Right lobe of liver (tissue), 6 donors: ENCODE results near the gene ZSCAN21. TPM values are rescaled to one million over a fixed set of nuclear protein-coding genes. Genes with fewer than 3 reads are reported as not detected.
A peak's percentile ranks its signal among the peaks of the same experiment; 100 is the strongest.

ENCODE experiments used
- ATAC-seq, 4 donors: fragments of 200-7000 bp; cut with Tn5 transposase; one replicate each; pipeline ENCODE4 v1.9.1; 2020; ENCODE audit warnings: mild to moderate bottlenecking in 4 of 4, moderate library complexity in 4 of 4
- DNase-seq, 3 donors: peaks; one replicate each; pipeline ENCODE4 v3.0.0-alpha.2; 2020
- H3K27ac ChIP-seq, 3 donors: fragments of 200-600 bp; one replicate each; pipeline ENCODE4 v1.8.0; 2022
- H3K27me3 ChIP-seq, 2 donors: fragments of 200-600 bp; one replicate each; pipeline ENCODE4 v1.8.0; 2022
- H3K36me3 ChIP-seq, 4 donors: fragments of 200-600 bp; sonication (generic) in 1 of 4; one replicate each; pipeline versions ENCODE4 v1.5.1 to v1.8.0; 2017 to 2022; ENCODE audit warnings: control low read depth in 1 of 4
- H3K4me1 ChIP-seq, 4 donors: fragments of 200-600 bp; sonication (generic) in 1 of 4; one replicate each; pipeline versions ENCODE4 v1.5.1 to v1.8.0; 2017 to 2022; ENCODE audit warnings: control low read depth in 1 of 4
- H3K4me3 ChIP-seq, 3 donors: fragments of 200-600 bp; one replicate each; pipeline ENCODE4 v1.8.0; 2022
- H3K9me3 ChIP-seq, 4 donors: fragments of 200-600 bp; sonication (generic) in 1 of 4; one replicate each; pipeline versions ENCODE4 v1.5.1 to v1.8.0; 2017 to 2022; ENCODE audit warnings: control low read depth in 1 of 4
- CTCF ChIP-seq, 4 donors: fragments of 200-600 bp in 3 of 4; fragments of 450-650 bp in 1 of 4; IDR thresholded peaks; one replicate each; pipeline versions ENCODE4 v1.5.1 to v1.8.0; 2016 to 2022; ENCODE audit warnings: antibody characterized with exemption in 4 of 4, mild to moderate bottlenecking in 2 of 4
- POLR2A ChIP-seq: fragments of 450-650 bp; IDR thresholded peaks from one replicate; pipeline ENCODE4 v1.6.1; 2017; ENCODE audit warnings: antibody characterized with exemption, mild to moderate bottlenecking
- WGBS: methylation state at CpG from one replicate; pipeline ENCODE4 v1.1.6; 2018; ENCODE audit warnings: low coverage, low lambda C conversion rate; ENCODE audit not compliant: insufficient coverage; ENCODE audit errors: missing lambda C conversion rate; 5-methylcytosine and 5-hydroxymethylcytosine counted together
- intact Hi-C, 2 donors: fragments of 100-400 bp; cut with DNase I; formaldehyde crosslinking; loops; one replicate each; pipeline versions ENCODE4 v1.11.2 to v1.14.1; 2022
- long read RNA-seq: library from polyadenylated mRNA; unstranded; transcript quantifications from one replicate; pipeline ENCODE4 v2.0.0, GENCODE V29; 2019
- total RNA-seq, 6 experiments: library from RNA; depleted of rRNA in 2 of 6; stranded (reverse); fragments of >200 nt in 2 of 6; fragmentation: NEBNext Ultra II Directional in 3 of 6; extraction: Animal tissue kit (Norgen Biotek cat#: 25700) in 3 of 6; gene quantifications; one replicate each; pipeline versions ENCODE4 v1.1.0 to v1.2.4, GENCODE V29; 2016 to 2023
- donor health status: DM: no; HTN: yes; CAD: no.
- donor health status: DM: no; HTN: no; CAD: no.
- donor health status: DM: no; HTN: no; CAD: no.
- donor health status: DM: no; HTN: yes; CAD: no.
- donor health status: DM: no; HTN: yes; CAD: no.

Gene ZSCAN21
- total RNA-seq: 1 to 10 TPM; 4.3 to 8.1 (median 5.7) TPM
- long read RNA-seq, partial matches to known transcripts: 0 of 1 reads
- long read RNA-seq, other reads (novel, unspliced or antisense): 0 of 1 reads

- Histone ChIP-seq H3K36me3 (peaks cover 0 to 3% (median 0%) of the 10 kb centered on the region in 4 donors), H3K27ac (peak within 1 kb of the TSS; percentile 78 to 93 (median 92)), H3K27me3 (no peaks in the 10 kb centered on the region), H3K9me3 (no peaks in the 10 kb centered on the region), H3K4me3 (peak within 1 kb of the TSS; percentile 68 to 75 (median 73)), H3K4me1 (peaks cover 0 to 9% (median 0%) of the 10 kb centered on the region in 4 donors)
- WGBS: under 1% methylated on average over 24 of the region's 47 CpGs
- TF ChIP-seq CTCF (IDR thresholded peaks at IDR 0.05) (peak in 3 of 4 donors; percentile 29 to 36 (median 33)), POLR2A (peak; percentile 77)
- intact Hi-C loops: loop anchor here (10.0 kb wide), 2 partner anchors 55 to 135 kb away; partner anchors contain the start of gene TRIM4 (in 1 of the 2)
- peak; percentile 85 to 86 (median 86) for DNase-seq
- peak; percentile 86 to 90 (median 88) for ATAC-seq
These were observed at the start of gene ZSCAN21 for GRCh38 chr7:100049441-100050291. Gene ZSCAN21 (plus strand): TSS chr7:100049774. CDS start chr7:100057007, 7,233 bp downstream.

DNA sequence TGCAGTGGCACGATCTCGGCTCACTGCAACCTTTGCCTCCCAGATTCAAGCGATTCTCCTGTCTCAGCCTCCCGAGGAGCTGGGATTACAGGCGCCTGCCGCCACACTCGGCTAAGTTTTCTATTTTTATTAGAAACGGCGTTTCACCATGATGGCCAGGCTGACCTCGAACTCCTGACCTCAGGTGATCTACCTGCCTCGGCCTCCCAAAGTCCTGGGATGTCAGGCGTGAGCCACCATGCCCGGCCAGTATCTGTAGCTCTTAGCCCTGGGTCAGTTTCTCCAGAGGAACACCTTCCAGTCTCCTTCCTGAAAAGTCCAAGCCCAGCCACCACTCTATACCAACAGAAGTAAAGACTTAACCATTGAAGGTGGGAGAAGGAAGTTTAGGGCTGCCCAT lies 49.3 kb upstream of the ZSCAN21 start:
- DNase-seq (peak in 1 of 3 donors; percentile 8), ATAC-seq (no peak)
- Histone ChIP-seq H3K36me3 (no peaks in the 10 kb centered on the region), H3K27me3 (no peaks in the 10 kb centered on the region), H3K4me1 (peaks cover 0 to 60% (median 30%) of the 10 kb centered on the region in 4 donors), H3K4me3 (no peak overlapping the region), H3K27ac (peak overlapping the region in 2 of 3 donors; percentile 51 to 88), H3K9me3 (no peaks in the 10 kb centered on the region)
- 35% methylated on average over 7 of the region's 13 CpGs for WGBS
- intact Hi-C loops: no loop called here
- no peak for TF ChIP-seq POLR2A
- TF ChIP-seq CTCF (IDR thresholded peaks at IDR 0.05): no peak

DNA sequence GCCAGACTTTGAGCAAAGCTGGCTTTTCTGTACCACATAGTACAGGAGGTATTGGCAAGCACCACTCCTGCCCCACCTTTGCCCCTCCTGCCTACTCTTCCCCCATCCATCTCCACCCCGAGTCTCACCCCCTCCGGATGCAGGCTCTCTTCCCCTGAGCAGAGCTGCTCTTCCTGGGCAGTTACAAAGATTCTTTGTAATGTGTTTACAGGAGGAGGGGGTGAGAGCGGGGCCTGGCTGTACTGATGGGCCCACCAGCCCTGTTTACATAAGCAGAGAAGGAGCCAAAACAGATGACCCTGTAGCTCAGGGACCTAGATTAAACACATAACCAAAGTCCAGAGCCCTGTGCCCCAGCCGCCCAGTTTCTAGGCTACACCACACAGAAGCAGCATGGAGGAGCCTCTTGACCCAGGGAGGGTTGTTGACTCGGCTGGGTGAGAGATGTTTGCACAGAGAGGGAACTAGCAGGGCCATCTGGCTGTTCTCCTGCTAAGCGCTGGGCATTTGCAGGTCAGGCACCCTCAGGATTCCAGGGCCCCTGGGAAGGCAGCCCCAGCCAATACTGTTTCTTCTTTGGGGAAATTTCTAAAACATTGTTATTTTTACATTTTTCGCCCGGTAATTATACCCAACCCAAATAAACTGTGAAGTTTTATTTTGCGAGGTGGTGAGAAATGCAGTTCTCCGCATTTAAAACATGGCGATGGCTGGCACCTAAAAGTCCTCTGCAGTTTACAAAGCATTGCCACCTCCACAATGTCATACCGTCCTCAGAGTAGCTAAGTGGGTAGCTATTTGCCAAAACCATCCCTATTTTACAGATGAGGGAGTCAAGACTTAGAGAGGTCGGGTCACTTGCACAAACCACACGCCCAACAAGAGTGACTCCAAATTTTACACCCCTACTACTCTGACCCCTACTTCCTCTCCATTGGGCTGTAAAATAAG lies 45.6 kb upstream of the ZSCAN21 start:
- peaks cover 0 to 57% (median 28%) of the 10 kb centered on the region in 4 donors for H3K4me1 ChIP-seq
- peak overlapping the region; percentile 22 to 88 (median 73) for H3K27ac ChIP-seq
- no peak for TF ChIP-seq CTCF (IDR thresholded peaks at IDR 0.05)
- TF ChIP-seq POLR2A: no peak
- peak overlapping the region in 1 of 3 donors; percentile 12 for H3K4me3 ChIP-seq
- intact Hi-C loops: no loop called here
- no peaks in the 10 kb centered on the region for H3K9me3 ChIP-seq
- DNase-seq: peak; percentile 84 to 97 (median 94)
- H3K27me3 ChIP-seq: no peaks in the 10 kb centered on the region
- ATAC-seq: peak; percentile 87 to 94 (median 88)
- 20% methylated on average over 14 of the region's 14 CpGs for WGBS
- no peaks in the 10 kb centered on the region for H3K36me3 ChIP-seq

DNA sequence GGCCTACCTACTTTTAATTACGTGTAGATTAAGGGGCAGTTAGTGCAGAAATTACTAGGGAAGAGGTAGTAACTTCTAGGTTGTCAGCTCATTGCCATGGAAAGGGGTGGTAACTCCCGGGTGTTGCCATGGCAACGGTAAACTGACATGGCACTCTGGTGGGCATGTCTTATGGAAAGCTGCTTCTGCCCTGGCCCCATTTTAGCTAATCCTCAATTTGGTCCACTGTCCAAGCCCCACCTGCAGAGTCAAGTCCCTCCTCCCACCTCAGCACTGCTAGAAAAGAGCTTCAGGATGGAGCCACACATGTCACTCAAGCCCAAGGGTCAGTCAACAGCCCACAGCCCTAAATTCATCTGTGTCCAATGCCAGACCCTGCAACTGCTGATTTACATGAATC lies 41.7 kb upstream of the ZSCAN21 start:
- Histone ChIP-seq H3K27me3 (no peaks in the 10 kb centered on the region), H3K36me3 (no peaks in the 10 kb centered on the region), H3K9me3 (no peaks in the 10 kb centered on the region), H3K4me3 (no peak overlapping the region), H3K4me1 (peaks cover 0 to 68% (median 33%) of the 10 kb centered on the region in 4 donors), H3K27ac (peak overlapping the region in 1 of 3 donors; percentile 69)
- WGBS: 82% methylated on average over 3 of the region's 3 CpGs
- DNase-seq (peak in 1 of 3 donors; percentile 8), ATAC-seq (no peak)
- intact Hi-C loops: no loop called here
- TF ChIP-seq POLR2A: no peak
- no peak for TF ChIP-seq CTCF (IDR thresholded peaks at IDR 0.05)
